Measurements from ENCODE around the gene GABARAPL1.

- TF ChIP-seq CTCF (IDR thresholded peaks at IDR 0.05; ENCODE audit: insufficient read depth, low read length): no peak
- no peak for TF ChIP-seq POLR2AphosphoS5 (IDR thresholded peaks at IDR 0.05; ENCODE audit: low read depth)
- TF ChIP-seq SPI1 (IDR thresholded peaks at IDR 0.05; ENCODE audit: borderline replicate concordance, low read depth): no peak
- no peak for TF ChIP-seq GABPA (IDR thresholded peaks at IDR 0.05; ENCODE audit: low read depth)
Measured at GRCh38 chr12:10169104-10169503, 43.6 kb upstream of the GABARAPL1 start.

All from HL-60 (cell line).